ENCODE data around the gene MGRN1. TPM values are rescaled to one million over a fixed set of nuclear protein-coding genes. Genes with fewer than 3 reads are reported as not detected.
"Not testable (repeated sequence)": the region's sequence is repeated elsewhere in the genome, so short reads cannot be mapped to it uniquely, and the experiment has no call there.

Gene MGRN1
- polyA plus RNA-seq, 1 donor from 2014 or later, result 35.9 TPM

DNA sequence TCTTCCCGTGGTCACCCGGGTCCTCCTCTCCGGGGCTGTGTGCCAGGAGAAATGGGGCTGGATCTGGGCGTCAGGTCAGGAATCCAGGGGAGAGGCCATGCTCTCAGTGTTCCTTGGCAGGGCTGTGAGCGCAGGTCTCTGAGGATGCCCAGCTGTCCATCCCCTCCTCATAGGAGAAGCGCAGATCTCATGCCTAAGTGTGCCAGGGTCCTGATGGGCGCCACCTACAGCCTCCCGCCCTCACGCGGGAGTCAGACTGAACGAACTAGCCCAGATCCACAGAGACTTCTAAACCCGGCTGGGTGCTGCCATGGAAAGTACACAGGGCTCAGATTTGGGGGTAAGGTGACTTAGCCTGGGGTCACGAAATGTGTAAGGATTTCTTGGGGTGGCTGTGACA is 24.3 kb downstream of the MGRN1 start:
- Histone ChIP-seq H3F3A (ENCODE audit: insufficient read depth, low read length, poor library complexity, severe bottlenecking) (no peaks in the 10 kb centered on the region), H3K36me3 (ENCODE audit: insufficient read depth, low read length) (peaks cover 11% of the 10 kb centered on the region), H3K9me2 (ENCODE audit: insufficient read depth, low read length) (no peaks in the 10 kb centered on the region), H3K79me2 (replicated peaks; ENCODE audit: insufficient read depth, low read length) (peaks cover 20% of the 10 kb centered on the region), H3K9ac (ENCODE audit: low read length) (no peak overlapping the region), H3K9me3 (ENCODE audit: low read length) (no peaks in the 10 kb centered on the region), H3K4me2 (ENCODE audit: low read length) (no peak overlapping the region), H3K4me3 (ENCODE audit: low read length) (no peak overlapping the region), H3K27ac (ENCODE audit: low read length) (no peak overlapping the region), H2AFZ (ENCODE audit: low read depth, low read length) (no peak overlapping the region), H4K20me1 (ENCODE audit: insufficient read depth) (no peaks in the 10 kb centered on the region), H3K27me3 (ENCODE audit: insufficient read depth, low read depth, low read length) (no peaks in the 10 kb centered on the region)
- TF ChIP-seq MXI1 (conservative IDR thresholded peaks at IDR 0.05; ENCODE audit: poor library complexity, severe bottlenecking), result no peak
- TF ChIP-seq POLR2AphosphoS5 (IDR thresholded peaks at IDR 0.05), result no peak
- no peak for TF ChIP-seq EZH2 (IDR thresholded peaks at IDR 0.05; ENCODE audit: borderline replicate concordance, insufficient read depth, low read length, poor library complexity, severe bottlenecking)
- TF ChIP-seq, protein P1, sequence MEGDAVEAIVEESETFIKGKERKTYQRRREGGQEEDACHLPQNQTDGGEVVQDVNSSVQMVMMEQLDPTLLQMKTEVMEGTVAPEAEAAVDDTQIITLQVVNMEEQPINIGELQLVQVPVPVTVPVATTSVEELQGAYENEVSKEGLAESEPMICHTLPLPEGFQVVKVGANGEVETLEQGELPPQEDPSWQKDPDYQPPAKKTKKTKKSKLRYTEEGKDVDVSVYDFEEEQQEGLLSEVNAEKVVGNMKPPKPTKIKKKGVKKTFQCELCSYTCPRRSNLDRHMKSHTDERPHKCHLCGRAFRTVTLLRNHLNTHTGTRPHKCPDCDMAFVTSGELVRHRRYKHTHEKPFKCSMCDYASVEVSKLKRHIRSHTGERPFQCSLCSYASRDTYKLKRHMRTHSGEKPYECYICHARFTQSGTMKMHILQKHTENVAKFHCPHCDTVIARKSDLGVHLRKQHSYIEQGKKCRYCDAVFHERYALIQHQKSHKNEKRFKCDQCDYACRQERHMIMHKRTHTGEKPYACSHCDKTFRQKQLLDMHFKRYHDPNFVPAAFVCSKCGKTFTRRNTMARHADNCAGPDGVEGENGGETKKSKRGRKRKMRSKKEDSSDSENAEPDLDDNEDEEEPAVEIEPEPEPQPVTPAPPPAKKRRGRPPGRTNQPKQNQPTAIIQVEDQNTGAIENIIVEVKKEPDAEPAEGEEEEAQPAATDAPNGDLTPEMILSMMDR (IDR thresholded peaks at IDR 0.05; ENCODE audit: poor library complexity, severe bottlenecking), result no peak
- TF ChIP-seq TAF1 (IDR thresholded peaks at IDR 0.05; ENCODE audit: low read depth), result no peak
- TF ChIP-seq RAD21 (conservative IDR thresholded peaks at IDR 0.05), result no peak

DNA sequence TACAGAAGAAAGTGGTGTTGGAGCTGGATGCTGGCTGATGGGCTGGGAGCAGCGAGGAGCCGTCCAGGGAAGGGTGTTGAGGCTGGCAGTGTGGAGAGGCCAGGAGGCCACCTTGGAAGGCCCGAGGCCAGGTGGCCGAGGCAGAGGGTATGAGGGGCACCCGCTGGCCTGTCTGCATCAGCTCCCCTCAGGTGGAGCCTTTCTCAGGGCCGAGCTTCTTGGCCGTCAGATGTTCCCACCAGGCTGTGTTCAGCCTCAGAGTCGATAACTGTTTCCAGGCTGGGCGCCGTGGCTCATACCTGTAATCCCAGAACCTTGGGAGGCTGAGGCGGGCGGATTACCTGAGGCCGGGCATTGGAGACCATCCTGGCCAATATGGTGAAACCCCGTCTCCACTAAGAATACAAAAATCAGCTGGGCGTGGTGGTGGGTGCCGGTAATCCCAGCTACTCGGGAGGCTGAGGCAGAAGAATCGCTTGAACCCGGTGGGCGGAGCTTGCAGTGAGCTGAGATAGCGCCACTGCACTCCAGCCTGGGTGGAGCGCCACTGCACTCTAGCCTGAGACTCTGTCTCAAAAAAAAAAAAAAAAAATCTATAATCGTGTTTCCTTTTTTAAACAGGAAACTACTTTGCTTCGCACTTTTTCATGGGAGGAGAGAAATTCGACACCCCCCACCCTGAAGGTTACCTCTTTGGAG is 25.3 kb downstream of the MGRN1 start:
- H4K20me1 ChIP-seq (ENCODE audit: insufficient read depth), result no peaks in the 10 kb centered on the region
- H3K4me2 ChIP-seq (ENCODE audit: low read length), result no peak overlapping the region
- H3K9me2 ChIP-seq (ENCODE audit: insufficient read depth, low read length), result no peaks in the 10 kb centered on the region
- TF ChIP-seq POLR2AphosphoS5 (IDR thresholded peaks at IDR 0.05), result no peak
- no peaks in the 10 kb centered on the region for H3F3A ChIP-seq (ENCODE audit: insufficient read depth, low read length, poor library complexity, severe bottlenecking)
- H3K4me3 ChIP-seq (ENCODE audit: low read length), result no peak overlapping the region
- no peaks in the 10 kb centered on the region for H3K9me3 ChIP-seq (ENCODE audit: low read length)
- H3K79me2 ChIP-seq (replicated peaks; ENCODE audit: insufficient read depth, low read length), result peaks cover 18% of the 10 kb centered on the region
- no peak overlapping the region for H3K27ac ChIP-seq (ENCODE audit: low read length)
- no peaks in the 10 kb centered on the region for H3K27me3 ChIP-seq (ENCODE audit: insufficient read depth, low read depth, low read length)
- H3K9ac ChIP-seq (ENCODE audit: low read length), result no peak overlapping the region
- H3K36me3 ChIP-seq (ENCODE audit: insufficient read depth, low read length), result peaks cover 11% of the 10 kb centered on the region
- H2AFZ ChIP-seq (ENCODE audit: low read depth, low read length), result no peak overlapping the region

DNA sequence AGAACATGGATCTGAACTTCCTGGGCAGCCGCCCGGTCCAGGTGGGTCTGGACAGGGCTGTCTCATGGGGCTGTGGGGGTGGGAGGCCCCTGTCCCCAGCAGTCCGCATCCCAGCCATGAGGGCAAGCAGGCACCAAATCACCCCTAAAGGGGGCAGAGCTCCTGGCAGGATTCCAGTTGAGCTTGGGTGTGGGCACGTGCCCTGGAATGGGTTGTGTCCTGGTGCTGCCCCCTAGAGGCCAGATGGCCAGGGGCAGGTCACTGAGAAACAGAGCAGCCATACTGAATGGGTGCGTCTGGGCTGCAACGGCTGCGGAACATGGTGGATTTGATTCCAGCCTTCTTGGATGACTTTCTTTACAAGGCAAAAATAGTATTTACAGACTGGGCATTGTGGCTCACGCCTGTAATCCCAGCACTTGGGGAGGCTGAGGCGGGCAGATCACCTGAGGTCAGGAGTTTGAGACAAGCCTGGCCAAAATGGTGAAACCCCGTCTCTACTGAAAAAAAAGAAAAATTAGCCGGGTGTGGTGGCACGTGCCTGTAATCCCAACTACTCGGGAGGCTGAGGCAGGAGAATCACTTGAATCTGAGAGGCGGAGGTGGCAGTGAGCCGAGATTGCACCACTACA is 25.9 kb downstream of the MGRN1 start:
- not testable (repeated sequence) for H3K9me3 ChIP-seq (ENCODE audit: low read length); H3K27ac ChIP-seq (ENCODE audit: low read length); H4K20me1 ChIP-seq (ENCODE audit: insufficient read depth); H3F3A ChIP-seq (ENCODE audit: insufficient read depth, low read length, poor library complexity, severe bottlenecking); H3K9ac ChIP-seq (ENCODE audit: low read length); H3K4me3 ChIP-seq (ENCODE audit: low read length); H3K4me2 ChIP-seq (ENCODE audit: low read length); H2AFZ ChIP-seq (ENCODE audit: low read depth, low read length); H3K9me2 ChIP-seq (ENCODE audit: insufficient read depth, low read length); H3K27me3 ChIP-seq (ENCODE audit: insufficient read depth, low read depth, low read length)
- TF ChIP-seq, protein P1 (IDR thresholded peaks at IDR 0.05; ENCODE audit: poor library complexity, severe bottlenecking), result peak; percentile 49
- peaks cover 11% of the 10 kb centered on the region for H3K36me3 ChIP-seq (ENCODE audit: insufficient read depth, low read length)
- H3K79me2 ChIP-seq (replicated peaks; ENCODE audit: insufficient read depth, low read length), result peaks cover 13% of the 10 kb centered on the region

Measured in neural cell (in vitro differentiated cells).